Ishikawa (cell line): ENCODE results near the gene OCSTAMP.

ENCODE experiments used
- CEBPB ChIP-seq: IDR thresholded peaks from 2 replicates; pipeline ENCODE4 v1.6.1; 2012
- CREB1 ChIP-seq: IDR thresholded peaks from 2 replicates; pipeline ENCODE4 v1.6.1; 2012; ENCODE audit warnings: low read depth
- EGR1 ChIP-seq: IDR thresholded peaks from 2 replicates; pipeline ENCODE4 v1.6.1; 2012
- EP300 ChIP-seq: IDR thresholded peaks from 2 replicates; pipeline ENCODE4 v1.6.1; 2012; ENCODE audit warnings: borderline replicate concordance
- FOXM1 ChIP-seq: IDR thresholded peaks from 2 replicates; pipeline ENCODE4 v1.6.1; 2012; ENCODE audit warnings: low read depth, borderline replicate concordance
- MAX ChIP-seq: IDR thresholded peaks from 2 replicates; pipeline ENCODE4 v1.6.1; 2012
- NFIC ChIP-seq: IDR thresholded peaks from 2 replicates; pipeline ENCODE4 v1.6.1; 2012
- RAD21 ChIP-seq: IDR thresholded peaks from 2 replicates; pipeline ENCODE4 v1.6.1; 2012; ENCODE audit warnings: low read depth
- REST ChIP-seq: IDR thresholded peaks from 2 replicates; pipeline ENCODE4 v1.6.1; 2012; ENCODE audit warnings: low read depth, mild to moderate bottlenecking
- TAF1 ChIP-seq: IDR thresholded peaks from 2 replicates; pipeline ENCODE4 v1.6.1; 2012; ENCODE audit warnings: low read depth, mild to moderate bottlenecking
- TCF12 ChIP-seq: IDR thresholded peaks from 2 replicates; pipeline ENCODE4 v1.6.1; 2012; ENCODE audit warnings: low read depth
- TEAD4 ChIP-seq: IDR thresholded peaks from 2 replicates; pipeline ENCODE4 v1.6.1; 2012
- USF1 ChIP-seq: IDR thresholded peaks from 2 replicates; pipeline ENCODE4 v1.6.1; 2012
- YY1 ChIP-seq: IDR thresholded peaks from 2 replicates; pipeline ENCODE4 v1.6.1; 2012; ENCODE audit warnings: low read depth
- ZBTB7A ChIP-seq: IDR thresholded peaks from 2 replicates; pipeline ENCODE4 v1.6.1; 2012; ENCODE audit warnings: low read depth

Gene OCSTAMP

GRCh38 chr20:46557231-46557956 is 6.9 kb upstream of the OCSTAMP start:
- TF ChIP-seq EGR1 (no peak), USF1 (no peak), EP300 (no peak), ZBTB7A (no peak), CREB1 (no peak), RAD21 (no peak)

GRCh38 chr20:46555370-46555956 is 5.0 kb upstream of the OCSTAMP start:
- TF ChIP-seq RAD21, result no peak
- TF ChIP-seq YY1, result no peak
- TF ChIP-seq EGR1, result no peak
- TF ChIP-seq TAF1, result no peak
- no peak for TF ChIP-seq NFIC
- no peak for TF ChIP-seq ZBTB7A
- no peak for TF ChIP-seq MAX
- TF ChIP-seq REST, result no peak
- no peak for TF ChIP-seq TCF12
- TF ChIP-seq CREB1, result no peak
- TF ChIP-seq USF1, result no peak
- TF ChIP-seq TEAD4, result no peak
- TF ChIP-seq CEBPB, result no peak
- TF ChIP-seq EP300, result no peak

- no peak for TF ChIP-seq TEAD4
- TF ChIP-seq TAF1, result no peak
- no peak for TF ChIP-seq YY1
- no peak for TF ChIP-seq ZBTB7A
- no peak for TF ChIP-seq REST
- TF ChIP-seq CREB1, result no peak
- TF ChIP-seq EP300, result no peak
- no peak for TF ChIP-seq CEBPB
- no peak for TF ChIP-seq FOXM1
- no peak for TF ChIP-seq RAD21
- no peak for TF ChIP-seq USF1
Measured at GRCh38 chr20:46554828-46555227, 4.4 kb upstream of the OCSTAMP start.

GRCh38 chr20:46553926-46554325 is 3.5 kb upstream of the OCSTAMP start:
- TF ChIP-seq CREB1 (no peak), RAD21 (no peak), EP300 (no peak), NFIC (no peak), ZBTB7A (no peak), YY1 (no peak), TAF1 (no peak), USF1 (no peak), EGR1 (no peak), CEBPB (no peak), TEAD4 (no peak), FOXM1 (no peak), REST (no peak), MAX (no peak), TCF12 (no peak)
